ENCODE data around the gene ATP8B4.

ATP8B4 gene

DNA sequence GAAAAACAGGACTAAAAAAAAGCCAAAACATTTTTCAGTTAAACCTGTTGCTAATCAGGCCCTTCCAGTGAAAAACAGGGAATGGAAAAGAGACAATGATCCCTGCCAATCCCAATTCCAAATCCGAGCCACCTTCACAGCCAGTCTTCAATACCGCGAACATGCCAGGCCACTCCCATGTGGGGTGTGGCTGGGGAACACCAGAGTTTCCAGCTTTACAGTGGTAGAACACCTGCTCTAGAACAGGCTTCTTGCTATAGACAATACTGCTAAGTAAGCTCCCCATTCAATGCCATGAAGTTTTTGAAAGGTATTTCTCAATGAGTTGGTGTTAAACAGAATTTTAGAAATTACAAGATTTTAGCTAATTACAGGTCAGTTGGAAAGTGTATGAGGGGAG, 228.3 kb downstream of the ATP8B4 start:
- TF ChIP-seq, protein P1, sequence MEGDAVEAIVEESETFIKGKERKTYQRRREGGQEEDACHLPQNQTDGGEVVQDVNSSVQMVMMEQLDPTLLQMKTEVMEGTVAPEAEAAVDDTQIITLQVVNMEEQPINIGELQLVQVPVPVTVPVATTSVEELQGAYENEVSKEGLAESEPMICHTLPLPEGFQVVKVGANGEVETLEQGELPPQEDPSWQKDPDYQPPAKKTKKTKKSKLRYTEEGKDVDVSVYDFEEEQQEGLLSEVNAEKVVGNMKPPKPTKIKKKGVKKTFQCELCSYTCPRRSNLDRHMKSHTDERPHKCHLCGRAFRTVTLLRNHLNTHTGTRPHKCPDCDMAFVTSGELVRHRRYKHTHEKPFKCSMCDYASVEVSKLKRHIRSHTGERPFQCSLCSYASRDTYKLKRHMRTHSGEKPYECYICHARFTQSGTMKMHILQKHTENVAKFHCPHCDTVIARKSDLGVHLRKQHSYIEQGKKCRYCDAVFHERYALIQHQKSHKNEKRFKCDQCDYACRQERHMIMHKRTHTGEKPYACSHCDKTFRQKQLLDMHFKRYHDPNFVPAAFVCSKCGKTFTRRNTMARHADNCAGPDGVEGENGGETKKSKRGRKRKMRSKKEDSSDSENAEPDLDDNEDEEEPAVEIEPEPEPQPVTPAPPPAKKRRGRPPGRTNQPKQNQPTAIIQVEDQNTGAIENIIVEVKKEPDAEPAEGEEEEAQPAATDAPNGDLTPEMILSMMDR (IDR thresholded peaks at IDR 0.05): no peak

DNA sequence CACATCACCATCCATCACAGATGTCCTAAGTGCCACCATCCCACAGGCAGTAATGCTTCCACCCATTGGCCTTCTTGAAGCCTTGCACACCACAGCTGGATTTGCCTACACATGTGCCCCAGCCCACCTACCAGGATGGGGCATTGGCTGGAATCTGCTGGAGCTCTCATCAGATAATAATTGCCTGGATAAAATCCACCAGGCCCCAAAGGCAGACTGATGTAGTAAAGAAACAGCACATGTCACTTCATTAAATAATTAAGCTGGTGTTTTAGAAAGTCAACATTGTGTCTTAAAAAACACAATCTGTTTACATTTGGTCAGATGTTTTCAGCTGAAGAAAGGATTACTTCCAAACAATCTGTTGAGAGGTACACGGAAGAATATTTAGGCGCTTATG, 229.5 kb downstream of the ATP8B4 start:
- TF ChIP-seq, protein P1 (IDR thresholded peaks at IDR 0.05): no peak

- TF ChIP-seq, protein P1 (IDR thresholded peaks at IDR 0.05): no peak
These were observed 230.3 kb downstream of the ATP8B4 start for GRCh38 chr15:49888734-49889133.

DNA sequence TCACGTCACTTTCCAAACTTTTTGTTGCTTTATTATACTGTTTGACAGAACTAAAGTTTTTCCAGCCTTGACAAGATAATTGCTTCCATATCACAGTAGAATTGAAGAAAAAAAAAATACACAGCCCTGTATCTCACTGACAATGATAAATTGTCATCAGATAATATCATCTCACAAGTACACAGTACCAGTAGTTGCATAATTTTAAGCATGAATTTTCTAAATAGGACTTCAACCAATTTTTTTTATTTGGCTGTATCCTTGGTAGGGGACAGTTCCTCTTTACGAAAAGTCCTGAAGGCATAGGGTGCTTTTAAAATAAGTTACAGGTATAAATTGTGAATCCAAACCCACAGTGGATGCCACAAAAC, 230.7 kb downstream of the ATP8B4 start:
- TF ChIP-seq, protein P1 (IDR thresholded peaks at IDR 0.05): no peak

DNA sequence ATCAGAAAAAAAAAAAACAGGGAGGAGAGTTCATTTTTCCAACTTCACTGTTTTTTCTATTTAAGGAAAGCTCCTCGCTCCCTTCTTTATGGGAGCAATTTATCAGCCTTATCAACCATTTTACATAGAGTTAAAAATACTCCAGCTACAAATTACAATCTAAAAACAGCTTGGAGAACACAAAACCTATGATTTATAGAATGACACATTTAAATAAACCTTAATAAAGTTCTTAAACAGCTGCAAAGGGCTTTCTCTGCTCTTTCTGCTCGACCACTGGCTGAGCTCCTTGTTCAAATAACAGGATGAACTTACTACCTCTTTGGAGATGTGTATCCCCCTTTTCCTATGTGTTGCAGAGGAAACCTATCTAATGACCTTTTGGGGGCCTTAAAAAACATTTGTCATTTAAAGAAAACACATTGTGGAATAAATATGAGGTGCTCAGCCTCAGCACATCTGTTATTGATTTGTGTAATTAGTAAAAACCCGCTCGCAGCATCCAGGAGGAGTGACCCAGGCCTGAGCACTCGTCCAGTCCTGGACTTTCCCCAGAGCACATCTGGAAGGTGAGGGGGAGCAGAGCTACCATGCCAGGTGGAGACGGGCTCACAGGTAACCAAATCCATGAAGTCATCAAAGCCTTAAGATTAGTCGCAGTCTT, 231.2 kb downstream of the ATP8B4 start:
- TF ChIP-seq, protein P1 (IDR thresholded peaks at IDR 0.05): no peak

DNA sequence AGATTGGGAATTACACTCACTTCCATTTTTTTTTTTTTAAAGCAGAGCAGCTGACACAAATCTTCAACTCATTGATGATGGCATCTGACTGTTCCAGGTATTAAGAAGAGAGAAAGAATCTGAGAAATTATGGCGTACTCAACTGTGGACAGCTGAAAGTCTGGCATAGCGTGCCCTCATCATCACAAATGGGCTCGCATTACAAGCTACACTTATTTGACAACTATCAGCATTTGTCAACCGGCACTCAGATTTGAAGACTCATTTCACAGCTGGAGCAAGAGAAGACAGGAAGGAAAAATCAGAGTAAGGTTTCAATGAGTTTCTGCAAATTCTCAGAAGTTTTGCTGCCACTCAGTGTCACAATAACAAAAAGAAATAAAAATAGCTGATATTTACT, 235.9 kb downstream of the ATP8B4 start:
- TF ChIP-seq, protein P1 (IDR thresholded peaks at IDR 0.05): no peak

GRCh38 chr15:49881866-49882265, 237.2 kb downstream of the ATP8B4 start:
- TF ChIP-seq, protein P1 (IDR thresholded peaks at IDR 0.05): no peak

DNA sequence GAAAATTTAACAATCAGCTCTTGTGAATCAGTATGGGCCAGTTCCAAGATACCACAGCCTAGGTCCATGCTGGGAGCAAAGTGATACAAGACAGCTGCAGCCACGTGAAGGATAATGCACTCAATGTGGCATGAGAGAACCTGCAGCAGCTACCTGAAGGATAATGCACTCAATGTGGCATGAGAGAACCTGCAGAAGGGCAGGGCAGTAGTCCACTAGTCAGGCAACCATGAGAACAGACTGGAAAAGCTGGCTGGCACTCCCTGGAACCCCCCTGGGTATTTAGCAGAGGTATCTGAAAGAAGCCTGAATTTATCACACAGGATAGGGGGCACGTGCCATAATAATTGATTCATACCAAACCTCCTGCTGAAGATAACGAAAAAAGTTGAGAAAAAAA, 237.6 kb downstream of the ATP8B4 start:
- TF ChIP-seq, protein P1 (IDR thresholded peaks at IDR 0.05): no peak
